ENCODE results near the gene CCDC120.
A peak's percentile ranks its signal among the peaks of the same experiment; 100 is the strongest.

CCDC120 gene

DNA sequence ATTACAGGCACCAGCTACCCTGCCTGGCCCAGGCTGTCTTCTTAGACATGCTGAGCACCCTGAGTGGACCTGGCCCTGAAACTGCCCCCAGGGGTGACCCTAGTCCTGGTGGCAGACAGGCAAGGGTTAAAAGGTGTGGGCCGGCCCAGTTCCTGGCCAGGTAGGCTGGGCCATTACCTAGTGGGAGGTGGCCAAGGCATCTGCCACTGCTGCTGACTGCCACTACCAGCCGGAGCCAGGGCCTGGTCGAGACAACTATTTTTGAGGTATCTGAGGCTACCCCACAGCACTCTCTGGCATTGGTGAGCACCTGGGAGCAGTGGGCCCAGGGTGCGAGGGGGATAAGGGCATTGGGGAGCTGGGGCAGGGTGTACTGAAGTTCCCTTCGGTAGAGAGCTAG is at the start of gene CCDC120:
CCDC120 (plus strand) TSS at position 206 of the 400 bp plus-strand sequence. CDS start 3,043 bp downstream, outside the sequence.
- DNase-seq = no peak

- DNase-seq = no peak
These were observed 39.7 kb upstream of the CCDC120 start for GRCh38 chrX:49019050-49019449.

DNA sequence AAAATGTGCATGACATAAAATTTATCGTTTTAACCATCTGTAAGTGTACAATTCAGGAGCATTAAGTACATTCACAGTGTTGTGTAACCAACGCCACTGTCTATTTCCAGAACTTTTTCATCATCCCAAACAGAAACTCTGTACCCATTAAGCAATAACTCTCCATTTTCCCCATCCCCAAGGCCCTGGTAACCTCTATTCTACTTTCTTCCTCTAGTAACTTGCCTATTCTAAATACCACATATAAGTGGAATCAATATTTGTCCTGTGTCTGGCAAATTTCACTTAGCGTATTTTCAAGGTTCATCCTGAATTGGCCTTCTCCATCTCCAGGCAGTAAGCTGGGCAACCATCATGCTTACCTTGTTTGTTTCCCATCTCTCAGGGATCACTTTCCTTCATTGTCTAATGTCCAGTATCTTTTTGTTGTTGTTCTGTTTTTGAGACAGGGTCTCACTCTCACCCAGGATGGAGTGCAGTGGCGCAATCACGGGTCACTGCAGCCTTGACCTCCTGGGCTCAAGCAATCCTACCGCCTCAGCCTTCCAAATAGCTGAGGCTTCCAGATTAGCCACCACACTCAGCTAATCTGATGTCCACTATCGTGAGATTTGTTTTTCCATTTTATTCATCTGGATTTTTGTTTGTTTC is 39.1 kb upstream of the CCDC120 start:
- DNase-seq = no peak

- DNase-seq = no peak
These were observed 28.9 kb upstream of the CCDC120 start for GRCh38 chrX:49029876-49030275.

DNA sequence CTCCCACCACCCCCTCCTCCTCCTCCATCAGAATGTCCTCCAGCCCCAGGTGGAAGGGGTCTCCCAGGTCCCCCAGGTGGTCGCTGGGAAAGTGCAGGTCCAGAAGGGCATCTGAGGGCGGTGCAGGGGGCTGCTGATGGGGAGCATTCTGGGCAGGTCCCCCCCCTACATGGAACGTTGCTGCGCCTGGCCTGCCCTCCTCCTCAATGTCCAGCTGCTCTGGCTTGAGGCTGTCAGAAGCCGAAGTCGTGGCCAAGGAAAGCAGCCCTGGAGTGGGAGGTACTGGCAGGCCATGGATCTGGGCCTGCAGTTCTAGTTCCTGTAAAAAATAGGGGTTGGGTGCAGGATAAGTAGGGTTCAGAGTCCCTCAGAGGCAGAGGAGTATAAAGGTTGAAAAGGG is 28.5 kb upstream of the CCDC120 start:
- no peak for DNase-seq

DNA sequence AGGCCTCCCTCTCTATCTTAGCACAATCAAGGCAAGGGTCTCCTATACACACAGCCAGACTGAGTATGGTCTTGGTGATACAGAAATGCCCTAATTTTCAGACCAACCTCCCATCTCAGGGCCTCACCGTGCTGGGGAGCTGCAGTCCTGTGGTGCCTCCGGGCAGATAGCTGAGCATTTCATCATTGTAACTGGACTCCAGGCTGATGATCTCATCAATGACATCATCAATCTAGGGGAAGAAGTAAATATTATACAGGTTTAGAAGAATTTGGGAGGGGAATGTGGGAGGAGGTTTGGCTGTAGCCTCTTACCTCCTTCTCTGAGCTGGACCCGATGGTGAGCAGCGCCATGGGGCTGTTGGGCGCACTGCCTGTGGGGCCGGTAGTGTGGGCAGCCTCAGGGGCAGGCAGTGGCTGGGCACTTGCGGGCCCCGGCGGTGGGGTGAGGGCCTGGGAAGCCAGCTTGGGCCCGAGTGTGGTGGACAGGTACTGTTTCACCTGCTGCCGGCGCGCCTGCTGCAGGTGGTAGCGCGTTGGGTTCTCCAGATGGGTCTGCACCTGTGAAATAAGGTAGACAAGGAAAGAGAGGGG is 20.8 kb upstream of the CCDC120 start:
- DNase-seq = no peak

- DNase-seq = peak; percentile 43
These were observed 19.0 kb upstream of the CCDC120 start for GRCh38 chrX:49039598-49040375.

GRCh38 chrX:49040376-49040955 is 18.3 kb upstream of the CCDC120 start:
- DNase-seq = no peak

- peak; percentile 3 for DNase-seq
These were observed 16.8 kb upstream of the CCDC120 start for GRCh38 chrX:49041744-49042580.

- DNase-seq = no peak
These were observed 16.1 kb upstream of the CCDC120 start for GRCh38 chrX:49042581-49043219.

DNA sequence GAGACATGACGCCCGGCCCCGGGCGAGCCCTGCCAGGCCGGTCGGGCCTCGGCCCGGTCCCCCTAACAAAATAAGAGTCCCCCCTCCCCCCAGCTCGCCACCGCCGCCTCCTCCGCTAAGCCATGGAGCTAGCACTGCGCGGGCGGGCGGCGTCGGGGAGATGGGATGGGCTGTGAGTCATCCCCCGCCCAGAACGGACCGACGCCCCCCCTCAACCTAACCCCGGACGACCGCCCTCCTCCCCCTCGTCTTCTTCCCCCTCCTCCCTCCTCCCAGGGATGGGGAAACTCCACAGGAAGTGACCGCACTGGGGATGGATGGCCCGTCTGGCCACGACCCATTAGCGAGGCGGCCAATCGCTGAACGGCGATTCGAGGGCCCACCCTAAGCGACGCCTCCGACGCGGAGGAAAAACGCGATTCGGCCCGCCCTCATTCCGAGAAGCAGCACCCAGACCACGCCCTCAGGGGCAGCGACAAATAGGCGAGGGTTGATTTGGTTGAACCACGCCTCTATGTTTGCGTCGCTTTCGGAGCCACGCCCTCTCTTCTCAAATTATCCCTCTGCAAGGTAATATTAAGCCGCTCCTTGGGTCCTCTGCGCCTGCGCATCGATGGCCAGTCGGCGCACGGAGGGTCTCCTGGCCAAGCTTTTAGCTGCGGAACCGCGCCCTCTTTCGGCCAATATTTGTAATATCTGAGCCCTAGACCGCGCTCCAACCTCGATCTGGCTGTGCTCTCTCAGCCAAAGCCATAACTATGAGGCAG is 15.4 kb upstream of the CCDC120 start, which contains the start of gene TFE3:
TFE3 (minus strand) TSS at position 138 of the 767 bp plus-strand sequence; CDS start at position 7, 131 bp downstream.
- peak; percentile 95 for DNase-seq

- DNase-seq = no peak
These were observed 14.9 kb upstream of the CCDC120 start for GRCh38 chrX:49043987-49044281.

DNA sequence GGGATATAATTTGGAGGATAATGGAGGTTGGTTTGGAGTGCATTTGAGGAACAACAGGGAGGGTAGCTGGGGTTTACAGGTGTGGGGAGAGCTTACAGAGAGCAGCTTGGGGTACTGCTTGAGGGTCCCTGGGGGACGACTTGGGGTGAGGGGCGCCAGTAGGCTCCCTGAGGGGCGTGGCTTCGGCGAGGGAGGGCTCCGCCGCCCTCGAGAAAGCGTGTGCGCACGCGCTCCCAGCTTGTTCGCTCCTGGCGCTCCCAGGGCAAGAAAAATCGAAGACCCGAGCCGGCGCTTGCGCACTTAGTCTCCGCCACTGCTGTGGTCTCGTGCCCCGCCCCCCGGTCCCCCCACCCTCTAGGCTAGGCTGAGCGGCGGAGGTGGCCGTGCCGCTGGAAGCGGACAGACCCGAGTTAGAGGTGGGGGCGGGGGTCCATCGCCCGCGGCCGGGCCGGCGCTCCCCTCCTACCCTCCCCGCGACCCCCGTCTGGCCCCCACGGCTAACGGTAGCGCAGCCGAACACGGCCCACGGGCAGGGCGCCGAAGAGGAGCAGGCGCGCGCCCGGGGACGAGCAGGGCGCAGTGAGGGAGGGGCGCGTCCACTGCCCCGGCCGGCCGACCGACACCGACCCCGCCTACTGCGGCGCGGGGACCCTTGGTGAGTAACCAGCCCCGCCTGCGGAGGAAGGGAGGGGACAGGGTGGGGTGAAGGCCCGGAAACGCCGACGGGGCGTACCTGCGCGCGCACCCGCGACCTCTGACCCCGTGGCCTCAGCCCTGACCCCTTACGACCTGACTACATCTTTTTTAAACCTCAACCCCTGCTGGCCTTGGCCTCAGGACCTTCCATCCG is 5.4 kb upstream of the CCDC120 start:
- DNase-seq = peak; percentile 77

DNA sequence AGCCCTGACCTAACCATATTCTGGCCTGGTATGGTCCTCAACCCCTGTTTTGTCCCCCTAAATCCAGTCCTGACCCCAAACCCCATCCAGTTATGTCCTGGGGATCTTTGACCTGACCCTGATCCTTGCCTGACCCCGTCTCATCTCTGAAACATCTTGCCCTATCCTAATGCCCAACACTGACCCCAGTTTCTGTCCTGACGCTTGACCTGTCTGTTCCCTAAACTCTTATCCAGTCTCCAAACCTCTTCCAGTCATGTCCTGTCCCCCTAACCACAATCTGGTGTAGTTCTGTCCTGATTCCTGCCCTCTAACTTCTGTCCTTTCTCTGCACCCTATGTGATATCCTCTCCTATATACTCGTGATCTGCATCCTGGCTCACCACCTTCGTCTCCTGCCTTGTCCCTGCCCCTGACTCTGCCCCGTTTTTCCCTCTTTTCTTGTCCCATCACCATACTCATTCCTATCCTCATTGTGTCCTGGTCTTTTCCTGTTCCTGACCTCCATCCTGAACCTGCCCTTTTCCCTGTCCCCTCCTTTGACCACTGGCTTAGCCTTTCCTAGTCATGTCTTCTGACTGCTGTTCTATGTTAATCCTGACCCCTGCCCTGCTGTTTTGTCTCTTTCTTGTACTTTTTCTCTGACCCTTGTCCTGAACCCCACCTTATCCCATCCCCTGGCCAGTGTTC is 4.6 kb upstream of the CCDC120 start:
- peak; percentile 2 for DNase-seq

- no peak for DNase-seq
These were observed 402 bp downstream of the CCDC120 start for GRCh38 chrX:49059201-49059600.

GRCh38 chrX:49059681-49060085 is 884 bp downstream of the CCDC120 start:
- DNase-seq = no peak

- DNase-seq = no peak
These were observed 2.1 kb downstream of the CCDC120 start for GRCh38 chrX:49060914-49061313.

DNA sequence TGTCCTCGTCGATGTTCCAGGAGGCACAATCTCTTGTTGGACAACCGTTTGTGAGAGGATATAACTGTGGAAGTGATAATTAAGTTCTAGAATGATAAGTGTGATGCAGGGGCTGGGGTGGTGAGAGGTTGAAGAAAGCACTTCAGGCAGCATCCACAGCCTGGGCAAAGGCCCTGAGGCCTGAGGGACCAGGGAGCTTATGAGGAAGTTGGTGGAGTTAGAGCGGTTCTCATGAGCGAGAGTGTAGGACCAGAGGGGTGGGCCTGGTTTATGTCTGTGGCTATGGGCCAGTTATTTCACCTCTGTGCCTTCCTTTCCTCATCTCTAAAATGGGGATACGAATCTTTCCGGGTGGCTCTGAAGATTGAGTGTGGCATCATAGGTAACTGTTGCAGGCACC is 2.7 kb downstream of the CCDC120 start:
- DNase-seq = no peak

DNA sequence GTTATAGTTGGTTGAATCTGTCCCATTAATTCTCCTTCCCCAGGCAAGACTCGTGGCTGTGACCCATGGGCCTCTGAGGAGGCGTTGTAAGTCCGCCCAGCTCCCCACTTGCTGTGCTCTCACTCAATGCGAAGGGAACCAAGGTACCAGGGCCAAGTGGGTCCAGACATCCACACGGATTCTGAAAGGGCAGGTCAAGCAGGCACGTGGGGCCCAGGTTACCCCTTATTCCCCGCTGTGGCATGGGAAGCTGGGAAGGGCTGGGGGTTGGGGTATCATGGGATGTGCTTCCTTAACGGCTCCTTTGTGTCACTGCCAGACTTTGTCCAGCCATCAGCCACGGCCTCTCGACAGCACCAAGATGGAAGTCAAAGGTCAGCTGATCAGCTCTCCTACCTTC is 3.1 kb downstream of the CCDC120 start:
- no peak for DNase-seq

- DNase-seq = no peak
These were observed 4.9 kb downstream of the CCDC120 start for GRCh38 chrX:49063715-49064114.

All from retina (tissue), 1 donor.